GM21529 (cell line): Measurements from ENCODE around the gene TAF8.
"Not testable (repeated sequence)": the region's sequence is repeated elsewhere in the genome, so short reads cannot be mapped to it uniquely, and the experiment has no call there.

Source experiments
- ATAC-seq: cut with Tn5 transposase; IDR thresholded peaks from one replicate; pipeline ENCODE4 v1.9.1; 2021; ENCODE audit not compliant: unreplicated experiment

Gene TAF8

GRCh38 chr6:42028234-42029061, 21.9 kb upstream of the TAF8 start:
- no peak for ATAC-seq

- no peak for ATAC-seq
Measured at GRCh38 chr6:42029062-42029685, 21.1 kb upstream of the TAF8 start.

GRCh38 chr6:42029881-42030280, 20.4 kb upstream of the TAF8 start:
- no peak for ATAC-seq

GRCh38 chr6:42030585-42031506, 19.5 kb upstream of the TAF8 start:
- no peak for ATAC-seq

GRCh38 chr6:42032366-42032765, 18.0 kb upstream of the TAF8 start:
- ATAC-seq: no peak

GRCh38 chr6:42037669-42038068, 12.7 kb upstream of the TAF8 start:
- ATAC-seq: not testable (repeated sequence)

- no peak for ATAC-seq
Measured at GRCh38 chr6:42038163-42038562, 12.2 kb upstream of the TAF8 start.

- no peak for ATAC-seq
Measured at GRCh38 chr6:42038811-42039408, 11.4 kb upstream of the TAF8 start.

- no peak for ATAC-seq
Measured at GRCh38 chr6:42040856-42041480, 9.4 kb upstream of the TAF8 start.

GRCh38 chr6:42041481-42042053, 8.8 kb upstream of the TAF8 start:
- ATAC-seq: no peak

- ATAC-seq: no peak
Measured at GRCh38 chr6:42042108-42042507, 8.2 kb upstream of the TAF8 start.

- ATAC-seq: peak; percentile 43
Measured at GRCh38 chr6:42043787-42044475, 6.4 kb upstream of the TAF8 start.

- no peak for ATAC-seq
Measured at GRCh38 chr6:42045538-42046460, 4.5 kb upstream of the TAF8 start.

- ATAC-seq: no peak
Measured at GRCh38 chr6:42046464-42047212, 3.7 kb upstream of the TAF8 start.

- ATAC-seq: no peak
Measured at GRCh38 chr6:42047213-42047590, 3.1 kb upstream of the TAF8 start.

- no peak for ATAC-seq
Measured at GRCh38 chr6:42047790-42048405, 2.4 kb upstream of the TAF8 start.

- no peak for ATAC-seq
Measured at GRCh38 chr6:42049116-42049809, 1.1 kb upstream of the TAF8 start.
